Fibroblast of skin of left biceps (primary cell): Measurements from ENCODE around the gene SORBS1.

Experiments
- DNase-seq, 2 experiments: peaks; one replicate each; pipeline ENCODE4 v3.0.0-alpha.2; 2013; ENCODE audit warnings: low read depth in 2 of 2

Gene SORBS1

DNA sequence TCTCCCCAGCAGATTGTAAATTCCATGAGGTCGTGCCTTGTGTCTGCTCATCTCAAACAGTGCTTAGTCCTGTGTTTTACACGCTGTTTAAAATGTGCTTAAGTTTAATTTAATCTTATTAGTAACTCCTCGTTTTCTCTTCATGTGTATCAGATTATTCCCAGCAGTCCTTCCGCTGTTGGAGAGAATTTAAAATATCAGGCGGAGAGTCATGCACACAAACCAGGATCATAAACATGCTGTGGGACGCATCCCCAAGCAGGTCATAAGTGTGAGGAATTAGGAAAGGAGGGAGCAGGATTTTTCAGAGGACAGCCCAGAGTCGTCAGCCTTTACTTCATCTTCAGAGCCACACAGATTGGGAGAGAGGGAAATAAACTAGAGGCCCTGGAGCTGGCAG, 4.2 kb upstream of the SORBS1 start:
- DNase-seq: no peak

DNA sequence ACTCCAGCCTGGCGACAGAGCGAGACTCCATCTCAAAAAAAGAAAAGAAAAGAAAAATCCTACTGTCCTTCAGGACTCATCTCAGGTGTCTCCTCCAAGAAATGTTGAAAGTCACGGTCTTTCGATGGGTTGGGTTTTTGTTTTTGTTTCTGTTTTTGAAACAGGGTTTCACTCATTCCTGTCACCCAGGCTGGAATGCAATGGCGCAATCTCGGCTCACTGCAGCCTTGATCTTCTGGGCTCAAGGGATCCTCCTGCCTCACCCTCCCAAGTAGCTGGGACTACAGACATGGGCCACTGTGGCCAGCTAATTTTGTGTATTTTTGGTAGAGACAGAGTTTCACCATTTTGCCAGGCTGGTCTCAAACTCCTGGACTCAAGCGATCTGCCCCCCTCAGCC, 3.1 kb upstream of the SORBS1 start:
- no peak for DNase-seq

DNA sequence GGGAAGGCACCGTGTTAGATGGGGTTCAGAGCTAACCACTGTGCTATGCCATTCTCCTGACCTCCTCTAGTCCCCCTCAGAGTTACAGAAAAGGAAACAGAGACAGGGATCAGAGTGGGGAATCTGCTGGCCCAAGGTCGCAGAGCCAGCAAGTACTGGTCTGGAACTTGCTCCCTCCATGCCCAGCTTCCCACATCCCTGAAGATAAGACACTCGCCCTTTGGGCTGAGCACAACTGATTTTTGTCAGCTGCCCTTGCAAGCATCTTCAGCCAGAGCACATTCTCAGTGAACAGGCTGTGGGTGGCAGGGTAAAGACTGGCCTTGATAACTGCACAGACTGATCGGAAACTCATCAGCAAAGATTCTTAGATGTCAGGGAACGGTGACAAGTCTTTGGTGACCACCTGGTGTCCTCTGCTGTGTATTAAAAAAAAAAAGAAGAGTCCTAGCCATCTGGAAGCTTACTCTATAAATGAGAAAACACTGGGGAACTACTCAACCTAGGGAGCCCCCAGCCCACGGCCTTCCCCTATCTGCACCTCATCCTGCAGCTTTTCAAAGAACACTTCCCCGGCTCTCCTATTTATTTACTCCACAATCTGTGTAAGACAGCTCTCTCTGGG, 1.3 kb upstream of the SORBS1 start:
- DNase-seq: no peak

DNA sequence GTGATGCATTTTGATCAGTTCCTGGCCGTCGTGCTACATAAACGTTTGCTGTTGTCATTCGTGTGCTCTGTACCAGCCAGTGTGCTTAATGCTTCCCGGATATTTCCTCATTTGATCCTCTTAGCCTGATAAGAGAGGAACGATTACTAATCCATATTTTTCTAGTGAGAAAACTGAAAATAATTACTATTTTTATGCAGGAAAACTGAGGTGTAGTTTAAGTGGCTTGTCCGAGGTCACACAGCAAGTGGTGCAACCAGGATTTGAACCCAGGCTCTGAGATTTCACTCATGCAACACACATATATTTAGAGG, 650 bp upstream of the SORBS1 start:
- no peak for DNase-seq

DNA sequence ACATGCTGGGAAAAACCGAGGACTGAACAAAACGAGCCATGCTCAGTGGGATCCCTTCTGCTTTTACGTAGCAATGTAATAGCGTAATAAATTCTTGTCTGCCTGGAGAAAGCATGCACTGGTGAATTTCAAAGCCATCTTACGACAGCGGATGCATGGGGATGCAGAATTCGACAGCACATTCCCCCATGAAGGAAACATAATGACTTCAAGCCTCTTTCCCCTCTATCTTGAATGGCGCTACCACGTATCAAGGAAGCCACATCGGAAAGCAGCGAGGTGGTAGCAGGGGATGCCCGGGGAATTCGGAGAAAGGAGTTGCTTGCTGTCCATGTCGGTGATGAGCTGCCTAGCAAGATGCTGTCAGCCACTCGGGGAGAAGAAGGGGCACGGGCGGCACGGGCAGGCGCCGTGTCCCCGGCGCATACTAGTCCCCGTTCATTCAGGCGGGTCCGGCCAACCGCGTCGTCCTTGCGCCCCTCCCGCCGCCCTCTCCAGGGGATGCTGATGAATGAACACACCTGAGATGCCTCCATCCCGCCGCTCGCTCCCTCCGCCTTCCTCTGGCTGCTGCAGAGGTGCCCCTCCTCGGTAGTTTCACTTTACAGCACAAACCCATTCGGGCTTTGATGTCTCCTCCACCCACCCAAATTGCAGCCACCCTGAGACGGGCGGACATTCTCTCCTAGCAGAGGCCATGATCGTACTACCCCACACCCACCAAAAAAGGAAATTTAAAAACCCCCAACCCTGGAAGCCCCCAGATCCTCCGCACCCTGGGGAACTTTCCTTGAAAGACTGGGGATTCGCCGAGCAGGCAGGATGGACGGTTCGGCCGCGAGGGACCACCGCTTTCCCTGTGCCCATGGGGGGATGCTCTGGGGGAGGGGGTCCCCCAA, 644 bp downstream of the SORBS1 start:
- DNase-seq: no peak

DNA sequence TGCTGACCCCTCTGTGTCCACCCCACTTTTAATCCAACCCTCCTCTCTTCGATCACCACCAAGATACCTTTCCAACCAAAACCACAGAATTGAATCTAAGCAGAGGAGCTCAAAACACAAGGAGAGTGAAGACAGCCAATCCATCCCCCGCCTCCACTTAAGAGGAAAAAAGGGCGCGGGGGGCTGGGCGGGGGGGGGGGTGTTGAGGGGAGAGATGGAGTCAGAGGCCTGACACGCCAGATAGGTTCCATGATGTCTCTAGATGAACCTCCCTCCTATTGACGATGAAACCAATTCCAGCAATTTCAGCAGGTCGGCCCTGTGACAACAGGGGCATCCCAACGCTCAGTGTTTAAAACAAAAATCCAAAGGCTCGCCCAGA, 1.3 kb downstream of the SORBS1 start:
- no peak for DNase-seq

DNA sequence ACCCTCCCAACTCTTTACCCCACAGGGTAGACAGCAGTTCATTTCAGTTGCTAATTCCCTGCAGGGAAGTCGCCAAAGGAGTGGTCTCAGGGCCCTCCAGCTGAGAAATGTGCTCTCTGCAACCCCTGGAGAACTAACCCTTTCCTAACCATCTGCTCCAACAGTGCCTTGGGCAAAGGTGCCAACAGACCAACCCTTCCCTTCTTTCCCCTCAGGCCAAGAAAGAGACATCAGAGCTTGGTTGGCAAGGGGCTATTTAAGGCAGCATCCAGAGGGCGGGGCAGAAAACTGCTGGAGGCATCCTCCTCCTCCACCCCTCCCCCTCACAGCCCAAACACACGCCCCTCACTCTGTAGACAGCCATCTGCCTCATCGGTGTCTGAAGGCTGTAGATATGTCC, 1.7 kb downstream of the SORBS1 start:
- DNase-seq: no peak

DNA sequence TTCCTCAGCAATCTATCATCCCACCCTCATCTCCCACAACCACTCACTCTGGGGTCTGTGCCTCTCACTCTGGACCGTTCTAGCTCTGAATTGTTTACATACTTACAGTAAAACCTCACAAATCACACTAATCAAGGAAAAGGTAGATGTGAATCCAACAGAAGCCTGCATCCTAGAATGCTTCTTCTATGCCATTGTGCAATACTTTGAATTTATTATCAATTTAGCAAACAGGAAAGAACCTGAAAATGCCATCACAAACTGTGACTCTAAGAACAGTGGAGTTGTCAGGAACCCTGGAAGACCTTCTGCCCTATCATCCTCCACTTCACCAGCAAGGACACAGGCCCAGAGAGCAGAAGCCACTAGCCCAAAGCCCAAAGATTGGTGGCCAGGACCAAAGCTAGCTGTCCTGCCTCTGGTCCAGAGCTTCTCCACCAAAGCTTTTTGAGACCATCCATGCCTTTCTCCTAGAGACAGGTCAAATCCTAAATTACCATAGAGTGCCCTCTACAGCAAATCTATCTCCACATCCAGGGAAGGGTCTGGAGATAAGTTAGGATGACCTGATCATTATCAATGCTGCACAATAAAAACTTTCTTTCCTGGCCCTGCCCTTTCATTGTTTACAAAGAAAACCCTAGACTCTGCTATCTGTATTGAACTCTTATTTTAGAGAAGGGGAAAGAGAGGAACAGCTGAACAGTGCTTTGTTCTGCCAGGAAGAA, 2.4 kb downstream of the SORBS1 start:
- DNase-seq: no peak

DNA sequence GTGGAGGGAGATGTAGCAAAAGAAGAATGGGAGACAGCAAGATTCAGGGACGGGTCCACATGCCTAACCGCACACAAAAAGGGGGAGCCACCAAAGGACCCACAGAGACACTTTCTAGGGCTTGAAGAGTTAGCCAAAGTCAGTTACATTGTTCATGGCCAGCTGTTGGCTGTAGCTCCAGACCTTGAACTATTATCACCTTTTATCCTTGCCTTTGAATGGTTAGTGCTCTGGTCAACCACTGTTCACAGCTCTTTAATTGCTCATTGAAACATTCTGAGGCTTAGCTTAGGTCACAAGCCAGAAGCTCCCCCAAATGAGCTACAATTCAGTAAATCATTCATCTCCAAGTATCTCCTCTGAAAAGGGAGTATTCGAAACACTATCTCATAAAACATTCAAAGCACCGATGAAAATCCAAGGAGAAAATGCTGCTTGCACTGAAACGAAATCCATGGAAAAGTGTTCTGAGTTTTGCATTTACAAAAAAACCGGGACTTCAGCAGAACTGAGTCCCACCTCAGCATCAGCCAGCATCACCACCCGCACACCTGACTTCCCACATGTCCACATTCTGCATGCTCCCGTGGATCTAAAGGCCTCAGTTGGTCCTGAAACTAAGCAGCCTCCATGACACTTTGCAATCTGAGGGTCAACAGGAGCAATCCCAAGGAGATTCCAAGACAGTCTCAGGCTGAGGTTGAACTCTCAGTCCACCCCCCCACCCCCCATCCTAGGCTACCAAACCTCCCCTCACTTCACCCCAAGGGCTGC, 4.0 kb downstream of the SORBS1 start:
- DNase-seq: no peak

DNA sequence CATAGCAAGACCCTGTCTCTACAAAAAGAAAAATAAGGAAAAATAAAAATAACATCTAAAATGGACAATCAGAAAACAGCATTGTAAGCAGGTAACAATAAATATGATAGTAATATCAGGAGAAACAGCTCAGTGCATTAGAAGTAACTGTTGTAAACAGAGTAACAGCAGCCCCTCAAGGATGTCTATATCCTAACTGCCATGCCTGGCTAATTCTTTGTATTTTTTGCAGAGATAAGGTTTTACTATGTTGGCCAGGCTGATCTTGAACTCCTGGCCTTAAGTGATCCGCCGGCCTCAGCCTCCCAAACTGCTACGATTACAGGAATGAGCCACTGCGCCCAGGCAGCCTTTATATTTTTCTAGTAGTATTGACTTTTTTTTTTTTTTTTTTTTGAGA, 7.5 kb downstream of the SORBS1 start:
- no peak for DNase-seq

DNA sequence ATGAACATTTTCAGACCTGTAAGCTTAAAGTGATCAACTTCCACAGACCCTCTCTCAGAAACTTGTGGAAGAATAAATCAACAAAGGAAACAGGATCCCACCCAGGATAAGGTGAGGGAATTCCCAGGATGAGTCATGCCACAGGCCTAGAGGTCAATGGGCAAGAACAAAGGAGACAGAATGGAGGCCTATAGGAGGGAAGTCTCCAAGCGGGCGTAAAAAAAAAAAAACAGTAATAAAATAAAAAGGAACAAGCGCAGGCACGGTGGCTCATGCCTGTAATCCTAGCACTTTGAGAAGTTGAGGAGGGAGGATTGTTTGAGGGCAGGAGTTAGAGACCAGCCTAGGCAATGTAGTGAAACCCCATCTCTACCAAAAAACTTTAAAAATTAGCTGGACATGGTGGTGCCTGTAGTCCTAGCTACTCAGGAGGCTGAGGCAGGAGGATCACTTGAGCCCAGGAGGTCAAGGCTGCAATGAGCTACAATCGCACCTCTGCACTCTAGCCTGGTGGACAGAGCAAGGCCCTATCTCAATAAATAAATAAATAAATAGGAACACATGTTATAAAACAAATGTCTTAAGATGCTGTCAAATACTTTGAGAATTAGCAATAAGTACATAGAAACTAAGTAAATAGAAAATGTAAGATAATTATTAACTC, 8.4 kb downstream of the SORBS1 start:
- DNase-seq: no peak

DNA sequence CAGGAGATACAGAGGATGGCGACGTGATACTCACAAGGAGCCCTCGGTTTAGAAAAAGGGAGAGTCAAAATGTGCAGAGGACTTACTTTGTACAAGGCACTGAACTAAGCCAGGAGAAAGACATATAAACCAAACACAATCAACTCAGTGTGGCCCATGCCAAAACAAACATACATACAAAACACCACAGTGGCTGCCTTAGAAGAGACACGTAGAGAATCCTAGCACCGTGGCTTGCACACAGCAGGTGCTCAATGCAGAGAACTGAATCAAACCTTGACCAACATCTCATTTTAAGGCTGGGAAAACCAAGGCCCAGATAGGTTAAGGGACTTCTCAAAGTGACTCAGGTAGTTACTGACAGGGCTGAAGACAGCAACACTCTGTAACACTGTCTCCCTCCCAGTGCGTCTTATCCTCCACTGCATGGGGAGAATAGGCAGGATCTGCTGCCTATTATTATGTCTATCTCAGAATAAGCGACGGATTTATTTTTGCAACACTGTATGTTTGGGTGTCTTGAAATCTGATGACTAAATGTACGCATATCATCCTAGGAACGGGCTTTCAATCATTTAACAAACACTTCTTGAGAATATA, 11.0 kb downstream of the SORBS1 start:
- no peak for DNase-seq

DNA sequence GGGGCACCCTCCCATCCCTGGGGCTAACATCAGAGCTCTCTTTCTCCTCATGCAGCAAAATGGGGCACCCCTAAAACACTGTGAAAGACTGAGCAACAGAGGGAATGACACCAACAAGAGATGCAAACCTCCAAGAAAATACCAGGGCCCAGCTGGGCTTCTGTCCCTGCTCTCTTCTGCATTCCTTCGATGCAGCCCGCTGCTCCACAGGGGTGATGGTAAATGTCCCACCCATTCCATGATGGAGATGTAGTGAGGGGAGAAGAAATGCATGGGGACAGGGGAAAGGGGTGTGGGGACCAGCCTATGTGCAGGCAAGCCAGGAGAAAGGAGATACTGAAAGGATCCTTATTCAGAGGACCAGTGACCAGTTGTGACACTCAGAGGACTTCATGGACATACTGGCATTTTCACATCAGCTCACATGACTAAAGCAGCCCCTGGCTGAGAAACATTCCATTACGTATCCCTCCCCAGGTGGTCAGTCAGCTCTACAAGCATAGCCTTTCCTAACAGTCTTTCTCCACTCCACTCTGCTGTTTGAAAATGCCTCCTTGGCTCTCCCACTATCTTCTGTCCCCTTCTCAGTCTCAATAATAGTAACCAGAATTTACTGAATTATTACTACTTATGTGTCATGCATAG, 13.3 kb downstream of the SORBS1 start:
- no peak for DNase-seq

DNA sequence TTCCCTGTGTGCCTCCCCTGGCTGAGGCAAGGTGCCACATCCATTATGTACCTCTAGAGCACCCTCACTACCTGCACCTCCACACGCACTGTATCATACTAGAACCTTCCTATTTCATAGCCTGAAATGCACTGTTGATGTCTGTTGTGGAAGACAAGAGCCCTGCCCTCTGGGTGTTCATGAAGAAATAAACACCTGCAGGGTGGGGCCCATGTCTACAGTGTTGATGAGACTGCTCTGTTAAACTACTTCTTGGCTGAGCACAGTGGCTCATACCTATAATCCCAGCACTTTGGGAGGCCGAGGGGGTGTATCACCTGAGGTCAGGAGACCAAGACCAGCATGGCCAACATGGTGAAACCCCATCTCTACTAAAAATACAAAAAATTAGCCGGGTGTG, 14.0 kb downstream of the SORBS1 start:
- DNase-seq: no peak

DNA sequence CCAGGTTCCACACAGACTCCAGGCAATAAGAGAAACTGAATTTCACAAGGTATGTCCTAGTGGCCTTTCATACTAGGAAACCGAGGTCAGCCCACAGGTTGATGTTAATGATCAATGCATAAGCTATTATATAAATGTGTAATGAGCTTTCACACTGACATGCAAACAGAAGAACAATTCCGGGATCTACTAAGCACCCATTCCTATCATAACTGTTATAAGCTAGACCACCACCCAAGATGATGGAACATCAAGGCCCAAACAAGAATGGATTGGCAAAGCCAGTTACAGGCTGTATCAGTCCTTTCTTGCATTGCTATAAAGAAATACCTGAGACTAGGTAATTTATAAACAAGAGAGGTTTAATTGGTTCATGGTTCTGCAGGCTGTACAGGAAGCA, 15.2 kb downstream of the SORBS1 start:
- DNase-seq: no peak

DNA sequence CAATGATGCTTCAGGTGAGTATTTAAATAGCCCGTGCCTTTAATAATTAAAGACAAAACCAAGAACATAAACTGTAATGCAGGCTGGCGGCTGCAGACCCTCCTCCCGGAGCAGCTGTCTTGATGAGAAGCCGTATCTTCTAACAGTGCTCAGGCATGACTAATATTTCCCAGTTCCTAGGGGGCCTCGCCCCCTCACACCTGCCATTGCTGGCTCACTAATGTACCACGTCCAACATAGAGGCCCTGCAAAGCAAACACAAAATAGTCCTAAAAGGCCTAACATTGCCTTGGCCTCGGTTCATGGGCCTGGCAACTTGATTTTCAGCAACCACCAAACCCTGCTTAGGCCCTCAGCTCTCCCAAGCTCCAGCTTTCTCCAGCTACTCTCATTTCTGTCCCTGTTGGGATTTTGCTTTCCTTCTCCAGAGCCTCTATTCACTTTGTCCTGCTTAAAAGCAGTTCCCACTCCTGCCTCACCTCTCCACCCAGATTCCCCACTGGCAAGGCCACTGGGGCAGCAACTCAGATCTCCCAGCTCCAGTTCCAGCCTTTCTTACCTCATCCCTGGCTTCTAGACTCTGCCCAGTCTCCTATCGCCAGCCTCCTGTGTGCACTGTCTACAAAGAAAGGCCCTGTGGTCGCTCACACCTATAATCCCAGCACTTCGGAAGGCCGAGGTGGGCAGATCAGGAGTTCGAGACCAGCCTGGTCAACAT, 16.2 kb downstream of the SORBS1 start:
- no peak for DNase-seq

DNA sequence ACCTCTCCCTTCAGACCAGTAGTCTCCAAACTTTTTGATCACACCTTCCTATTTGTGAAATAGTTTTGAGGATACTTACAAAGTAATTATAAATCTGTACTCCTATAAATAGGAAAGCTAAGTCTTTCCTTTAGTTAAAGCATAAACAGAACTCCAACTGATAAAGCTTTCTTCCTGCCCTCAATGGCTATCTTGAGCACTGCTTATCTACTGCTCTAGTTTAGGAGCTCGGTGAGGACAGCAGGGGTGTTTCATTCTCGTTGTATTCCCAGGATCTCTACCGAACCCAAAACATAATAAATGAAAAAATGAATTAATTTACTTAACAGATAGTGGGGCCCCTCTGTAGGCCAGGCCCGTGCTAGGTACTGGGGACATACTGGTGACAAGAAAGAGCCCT, 17.7 kb downstream of the SORBS1 start:
- no peak for DNase-seq

DNA sequence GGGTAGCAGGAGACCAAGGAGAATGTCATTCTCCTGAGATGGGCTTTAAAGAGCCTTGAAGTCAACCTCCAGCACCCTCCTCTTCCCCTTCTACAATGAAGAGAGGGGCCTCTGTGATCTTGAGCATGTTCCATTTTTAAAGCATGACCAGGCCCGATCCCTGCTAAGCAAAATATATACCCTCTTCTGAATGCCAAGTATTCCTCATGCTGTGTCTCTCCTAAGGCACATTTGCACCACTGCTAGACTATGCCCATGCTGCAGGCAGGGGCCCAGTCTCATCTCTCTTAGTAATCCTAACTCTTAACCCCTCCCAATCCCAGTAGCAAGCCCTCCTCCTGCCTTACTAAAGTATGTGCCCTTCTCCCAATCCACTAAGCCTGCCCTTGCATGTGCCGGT, 18.4 kb downstream of the SORBS1 start:
- no peak for DNase-seq

DNA sequence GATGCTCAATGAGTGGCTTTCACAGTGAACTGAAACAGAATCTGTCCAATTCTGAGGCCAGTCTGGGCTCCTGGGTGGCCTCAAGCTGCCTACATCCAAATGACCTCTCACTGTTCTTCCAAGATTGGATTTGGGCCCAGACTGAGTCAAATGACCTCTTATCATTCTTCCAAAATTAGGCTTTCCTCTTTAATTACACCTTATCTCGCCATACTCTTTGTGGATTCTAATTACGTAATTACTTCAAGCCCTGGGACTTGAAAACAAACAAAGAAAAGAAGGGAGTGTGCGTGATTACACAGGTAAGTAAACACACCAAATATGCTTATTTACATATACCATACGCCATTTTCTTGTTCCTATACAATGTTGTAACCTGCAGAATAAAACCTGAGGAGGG, 18.8 kb downstream of the SORBS1 start:
- no peak for DNase-seq

DNA sequence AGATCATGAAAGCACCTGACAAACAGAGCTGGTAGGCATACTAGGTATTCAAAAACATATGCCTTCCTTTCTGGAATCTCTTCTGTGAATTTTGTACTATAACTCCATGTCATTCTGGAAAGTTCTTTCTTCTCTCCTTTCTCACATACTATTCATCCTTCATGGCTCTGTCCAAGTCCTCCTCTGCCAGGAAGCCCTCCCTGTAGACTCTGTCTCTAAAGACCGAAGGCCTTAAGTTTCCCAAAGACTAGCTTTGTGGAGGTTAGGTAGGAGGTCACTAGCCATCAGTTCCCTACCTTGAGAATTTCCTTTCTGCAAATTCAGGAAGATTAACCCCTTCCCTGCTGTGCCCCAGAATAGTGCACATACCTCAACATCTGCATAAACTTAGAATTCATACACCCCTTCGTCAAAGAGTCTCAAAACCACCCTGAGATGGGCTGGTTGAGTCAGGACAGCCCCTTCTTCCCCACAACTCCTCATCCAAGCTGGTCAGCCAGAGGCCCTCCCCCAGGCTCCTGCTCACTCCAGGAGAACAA, 20.6 kb downstream of the SORBS1 start:
- DNase-seq: no peak
